Uterus (tissue), 2 donors: ENCODE data around the gene DSN1.

Experiments
- POLR2A ChIP-seq, 2 donors: fragments of 450-650 bp; IDR thresholded peaks; one replicate each; pipeline ENCODE4 v1.6.1; 2016; ENCODE audit warnings: antibody characterized with exemption in 2 of 2, mild to moderate bottlenecking in 1 of 2, moderate library complexity in 1 of 2
- TF ChIP-seq, protein P1 (sequence below), 4 experiments: fragments of 200-600 bp in 2 of 4; fragments of 450-650 bp in 2 of 4; sonication (generic) in 2 of 4; IDR thresholded peaks; one replicate each; pipeline ENCODE4 v1.5.1; 2016 to 2019; ENCODE audit warnings: antibody characterized with exemption in 4 of 4, mild to moderate bottlenecking in 2 of 4, moderate library complexity in 1 of 4

DNA sequence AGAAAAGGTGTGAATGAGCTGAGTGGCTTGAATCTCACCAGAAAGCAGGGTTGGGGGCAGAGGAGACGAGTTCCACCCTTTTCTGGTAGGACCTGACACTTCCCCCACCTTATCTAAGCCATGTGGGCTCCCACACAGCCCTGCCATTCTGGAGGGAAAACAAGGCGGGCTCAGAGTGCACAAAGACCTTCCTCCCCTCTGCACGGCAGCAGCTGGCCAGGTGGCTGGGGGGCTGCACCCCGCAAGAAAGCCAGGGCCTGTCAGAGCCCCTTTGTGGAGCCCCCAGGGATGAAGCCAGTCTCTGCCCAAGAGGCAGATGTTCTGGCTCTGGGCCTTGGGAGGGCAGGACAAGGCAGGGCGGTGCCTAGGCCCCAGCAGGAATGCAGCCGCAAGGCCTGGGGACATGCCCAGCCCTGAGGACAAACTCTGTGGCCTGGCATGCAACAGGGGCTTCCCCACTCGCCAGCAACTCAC, 48.4 kb upstream of the DSN1 start:
- TF ChIP-seq, protein P1, sequence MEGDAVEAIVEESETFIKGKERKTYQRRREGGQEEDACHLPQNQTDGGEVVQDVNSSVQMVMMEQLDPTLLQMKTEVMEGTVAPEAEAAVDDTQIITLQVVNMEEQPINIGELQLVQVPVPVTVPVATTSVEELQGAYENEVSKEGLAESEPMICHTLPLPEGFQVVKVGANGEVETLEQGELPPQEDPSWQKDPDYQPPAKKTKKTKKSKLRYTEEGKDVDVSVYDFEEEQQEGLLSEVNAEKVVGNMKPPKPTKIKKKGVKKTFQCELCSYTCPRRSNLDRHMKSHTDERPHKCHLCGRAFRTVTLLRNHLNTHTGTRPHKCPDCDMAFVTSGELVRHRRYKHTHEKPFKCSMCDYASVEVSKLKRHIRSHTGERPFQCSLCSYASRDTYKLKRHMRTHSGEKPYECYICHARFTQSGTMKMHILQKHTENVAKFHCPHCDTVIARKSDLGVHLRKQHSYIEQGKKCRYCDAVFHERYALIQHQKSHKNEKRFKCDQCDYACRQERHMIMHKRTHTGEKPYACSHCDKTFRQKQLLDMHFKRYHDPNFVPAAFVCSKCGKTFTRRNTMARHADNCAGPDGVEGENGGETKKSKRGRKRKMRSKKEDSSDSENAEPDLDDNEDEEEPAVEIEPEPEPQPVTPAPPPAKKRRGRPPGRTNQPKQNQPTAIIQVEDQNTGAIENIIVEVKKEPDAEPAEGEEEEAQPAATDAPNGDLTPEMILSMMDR (IDR thresholded peaks at IDR 0.05): no peak
- no peak for TF ChIP-seq POLR2A (IDR thresholded peaks at IDR 0.05)
